Measurements from ENCODE around the gene CARNS1.

DNA sequence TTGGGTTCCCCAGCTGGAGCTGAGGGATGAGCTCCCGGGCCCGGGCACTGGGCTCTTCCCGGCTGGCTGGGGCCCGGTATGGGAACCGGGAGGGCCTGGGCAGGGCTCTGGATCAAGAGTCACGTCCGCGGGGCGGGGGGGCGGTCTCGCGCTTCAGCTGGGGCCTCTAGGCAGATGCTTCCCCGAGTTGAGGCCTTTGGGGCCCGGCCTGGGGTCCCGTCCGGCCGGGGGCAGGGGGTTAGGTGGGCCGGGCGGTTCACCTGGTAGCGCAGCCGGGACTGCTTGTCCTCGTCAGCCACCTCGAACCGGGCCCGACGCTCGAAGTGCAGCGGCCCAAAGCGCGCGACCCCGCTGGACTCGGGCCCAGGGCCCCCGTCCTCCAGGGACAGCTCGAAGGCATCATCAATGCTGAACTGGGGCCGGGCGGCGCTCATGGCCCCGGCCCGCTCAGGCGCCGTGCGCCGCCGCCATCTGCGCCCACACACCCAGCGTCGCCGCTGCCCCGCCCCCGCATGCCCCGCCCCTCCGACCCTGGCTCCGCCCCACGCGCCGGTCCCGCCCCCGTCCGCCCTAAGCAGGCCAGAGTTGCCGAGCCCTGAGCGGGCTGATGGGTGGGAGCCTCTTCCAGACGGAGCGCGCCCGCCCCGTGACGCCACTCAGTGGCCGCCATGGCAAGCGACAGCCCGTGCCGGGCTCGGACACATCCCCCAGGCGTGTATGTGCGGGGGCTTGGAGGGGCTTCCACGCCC is 53.5 kb downstream of the CARNS1 start, which contains the start of gene TMEM134:
- TF ChIP-seq, protein P1, sequence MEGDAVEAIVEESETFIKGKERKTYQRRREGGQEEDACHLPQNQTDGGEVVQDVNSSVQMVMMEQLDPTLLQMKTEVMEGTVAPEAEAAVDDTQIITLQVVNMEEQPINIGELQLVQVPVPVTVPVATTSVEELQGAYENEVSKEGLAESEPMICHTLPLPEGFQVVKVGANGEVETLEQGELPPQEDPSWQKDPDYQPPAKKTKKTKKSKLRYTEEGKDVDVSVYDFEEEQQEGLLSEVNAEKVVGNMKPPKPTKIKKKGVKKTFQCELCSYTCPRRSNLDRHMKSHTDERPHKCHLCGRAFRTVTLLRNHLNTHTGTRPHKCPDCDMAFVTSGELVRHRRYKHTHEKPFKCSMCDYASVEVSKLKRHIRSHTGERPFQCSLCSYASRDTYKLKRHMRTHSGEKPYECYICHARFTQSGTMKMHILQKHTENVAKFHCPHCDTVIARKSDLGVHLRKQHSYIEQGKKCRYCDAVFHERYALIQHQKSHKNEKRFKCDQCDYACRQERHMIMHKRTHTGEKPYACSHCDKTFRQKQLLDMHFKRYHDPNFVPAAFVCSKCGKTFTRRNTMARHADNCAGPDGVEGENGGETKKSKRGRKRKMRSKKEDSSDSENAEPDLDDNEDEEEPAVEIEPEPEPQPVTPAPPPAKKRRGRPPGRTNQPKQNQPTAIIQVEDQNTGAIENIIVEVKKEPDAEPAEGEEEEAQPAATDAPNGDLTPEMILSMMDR (IDR thresholded peaks at IDR 0.05; ENCODE audit: insufficient read depth, low read length), result peak; percentile 30
- peak; percentile 90 for TF ChIP-seq POLR2AphosphoS5 (IDR thresholded peaks at IDR 0.05; ENCODE audit: low read depth)
- TF ChIP-seq, protein P2, sequence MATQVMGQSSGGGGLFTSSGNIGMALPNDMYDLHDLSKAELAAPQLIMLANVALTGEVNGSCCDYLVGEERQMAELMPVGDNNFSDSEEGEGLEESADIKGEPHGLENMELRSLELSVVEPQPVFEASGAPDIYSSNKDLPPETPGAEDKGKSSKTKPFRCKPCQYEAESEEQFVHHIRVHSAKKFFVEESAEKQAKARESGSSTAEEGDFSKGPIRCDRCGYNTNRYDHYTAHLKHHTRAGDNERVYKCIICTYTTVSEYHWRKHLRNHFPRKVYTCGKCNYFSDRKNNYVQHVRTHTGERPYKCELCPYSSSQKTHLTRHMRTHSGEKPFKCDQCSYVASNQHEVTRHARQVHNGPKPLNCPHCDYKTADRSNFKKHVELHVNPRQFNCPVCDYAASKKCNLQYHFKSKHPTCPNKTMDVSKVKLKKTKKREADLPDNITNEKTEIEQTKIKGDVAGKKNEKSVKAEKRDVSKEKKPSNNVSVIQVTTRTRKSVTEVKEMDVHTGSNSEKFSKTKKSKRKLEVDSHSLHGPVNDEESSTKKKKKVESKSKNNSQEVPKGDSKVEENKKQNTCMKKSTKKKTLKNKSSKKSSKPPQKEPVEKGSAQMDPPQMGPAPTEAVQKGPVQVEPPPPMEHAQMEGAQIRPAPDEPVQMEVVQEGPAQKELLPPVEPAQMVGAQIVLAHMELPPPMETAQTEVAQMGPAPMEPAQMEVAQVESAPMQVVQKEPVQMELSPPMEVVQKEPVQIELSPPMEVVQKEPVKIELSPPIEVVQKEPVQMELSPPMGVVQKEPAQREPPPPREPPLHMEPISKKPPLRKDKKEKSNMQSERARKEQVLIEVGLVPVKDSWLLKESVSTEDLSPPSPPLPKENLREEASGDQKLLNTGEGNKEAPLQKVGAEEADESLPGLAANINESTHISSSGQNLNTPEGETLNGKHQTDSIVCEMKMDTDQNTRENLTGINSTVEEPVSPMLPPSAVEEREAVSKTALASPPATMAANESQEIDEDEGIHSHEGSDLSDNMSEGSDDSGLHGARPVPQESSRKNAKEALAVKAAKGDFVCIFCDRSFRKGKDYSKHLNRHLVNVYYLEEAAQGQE (IDR thresholded peaks at IDR 0.05; ENCODE audit: insufficient replicate concordance, low read depth), result peak; percentile 11
- TF ChIP-seq GABPA (IDR thresholded peaks at IDR 0.05; ENCODE audit: low read depth), result no peak
- no peak for TF ChIP-seq SPI1 (IDR thresholded peaks at IDR 0.05; ENCODE audit: borderline replicate concordance, low read depth)

Data from HL-60 (cell line).